Memory B cell (primary cell): ENCODE measurements around the gene ITPKB.
"Not testable (repeated sequence)": the region's sequence is repeated elsewhere in the genome, so short reads cannot be mapped to it uniquely, and the experiment has no call there.

Experiments used
- ATAC-seq: fragments of 150-1000 bp; cut with Tn5 transposase; 2 replicates; pipeline ENCODE4 v1.10.0; 2021; ENCODE audit warnings: low read depth, mild to moderate bottlenecking, moderate library complexity
- DNase-seq, 2 donors: peaks; one replicate each; pipeline ENCODE4 v3.0.0; 2022; ENCODE audit warnings: low spot score in 2 of 2
- H3K27ac Mint-ChIP-seq: one replicate; pipeline ENCODE4 v1.8.0; 2022; ENCODE audit warnings: mild to moderate bottlenecking, moderate library complexity, mixed read lengths
- H3K27me3 Mint-ChIP-seq: one replicate; pipeline ENCODE4 v1.8.0; 2022; ENCODE audit warnings: mixed read lengths
- H3K36me3 Mint-ChIP-seq: one replicate; pipeline ENCODE4 v1.8.0; 2022; ENCODE audit warnings: mild to moderate bottlenecking, mixed read lengths
- H3K4me1 Mint-ChIP-seq: one replicate; pipeline ENCODE4 v1.8.0; 2022; ENCODE audit warnings: mixed read lengths
- H3K4me3 Mint-ChIP-seq: one replicate; pipeline ENCODE4 v1.8.0; 2022; ENCODE audit warnings: mild to moderate bottlenecking, moderate library complexity, mixed read lengths
- H3K9me3 Mint-ChIP-seq: one replicate; pipeline ENCODE4 v1.8.0; 2022; ENCODE audit warnings: mixed read lengths

The ITPKB gene

GRCh38 chr1:226606311-226607267 lies 132.5 kb downstream of the ITPKB start:
- H3K4me1 Mint-ChIP-seq = peaks cover 3% of the 10 kb centered on the region
- H3K9me3 Mint-ChIP-seq = no peaks in the 10 kb centered on the region
- no peak overlapping the region for H3K4me3 Mint-ChIP-seq
- ATAC-seq = no peak
- no peak for DNase-seq
- H3K27me3 Mint-ChIP-seq = peaks cover 6% of the 10 kb centered on the region
- no peak overlapping the region for H3K27ac Mint-ChIP-seq
- H3K36me3 Mint-ChIP-seq = no peaks in the 10 kb centered on the region

GRCh38 chr1:226605318-226605950 lies 133.6 kb downstream of the ITPKB start:
- peaks cover 6% of the 10 kb centered on the region for H3K27me3 Mint-ChIP-seq
- H3K4me1 Mint-ChIP-seq = peaks cover 3% of the 10 kb centered on the region
- DNase-seq (no peak), ATAC-seq (no peak)
- H3K27ac Mint-ChIP-seq = no peak overlapping the region
- no peaks in the 10 kb centered on the region for H3K36me3 Mint-ChIP-seq
- no peaks in the 10 kb centered on the region for H3K9me3 Mint-ChIP-seq
- no peak overlapping the region for H3K4me3 Mint-ChIP-seq

GRCh38 chr1:226604560-226605317 lies 134.3 kb downstream of the ITPKB start:
- DNase-seq (no peak), ATAC-seq (no peak)
- H3K36me3 Mint-ChIP-seq = no peaks in the 10 kb centered on the region
- no peaks in the 10 kb centered on the region for H3K9me3 Mint-ChIP-seq
- peaks cover 6% of the 10 kb centered on the region for H3K27me3 Mint-ChIP-seq
- peaks cover 3% of the 10 kb centered on the region for H3K4me1 Mint-ChIP-seq
- no peak overlapping the region for H3K27ac Mint-ChIP-seq
- H3K4me3 Mint-ChIP-seq = no peak overlapping the region

- Mint-ChIP-seq H3K9me3 (no peaks in the 10 kb centered on the region), H3K36me3 (no peaks in the 10 kb centered on the region), H3K27ac (no peak overlapping the region), H3K27me3 (peaks cover under 1% of the 10 kb centered on the region), H3K4me1 (peaks cover 3% of the 10 kb centered on the region), H3K4me3 (no peak overlapping the region)
- ATAC-seq (no peak), DNase-seq (no peak)
Observed at GRCh38 chr1:226603858-226604559, 135.1 kb downstream of the ITPKB start.

GRCh38 chr1:226603022-226603857 lies 135.8 kb downstream of the ITPKB start:
- H3K27ac Mint-ChIP-seq = no peak overlapping the region
- no peak overlapping the region for H3K4me3 Mint-ChIP-seq
- H3K36me3 Mint-ChIP-seq = no peaks in the 10 kb centered on the region
- no peaks in the 10 kb centered on the region for H3K27me3 Mint-ChIP-seq
- no peak for ATAC-seq
- H3K9me3 Mint-ChIP-seq = no peaks in the 10 kb centered on the region
- peaks cover 3% of the 10 kb centered on the region for H3K4me1 Mint-ChIP-seq
- no peak for DNase-seq

GRCh38 chr1:226602186-226603021 lies 136.7 kb downstream of the ITPKB start:
- ATAC-seq (no peak), DNase-seq (no peak)
- H3K36me3 Mint-ChIP-seq = no peaks in the 10 kb centered on the region
- H3K4me1 Mint-ChIP-seq = peaks cover 6% of the 10 kb centered on the region
- H3K4me3 Mint-ChIP-seq = no peak overlapping the region
- H3K27ac Mint-ChIP-seq = no peak overlapping the region
- peaks cover 2% of the 10 kb centered on the region for H3K27me3 Mint-ChIP-seq
- no peaks in the 10 kb centered on the region for H3K9me3 Mint-ChIP-seq

GRCh38 chr1:226601456-226601855 lies 137.6 kb downstream of the ITPKB start:
- H3K4me1 Mint-ChIP-seq = peaks cover 8% of the 10 kb centered on the region
- H3K9me3 Mint-ChIP-seq = no peaks in the 10 kb centered on the region
- DNase-seq (no peak), ATAC-seq (no peak)
- peaks cover 2% of the 10 kb centered on the region for H3K27me3 Mint-ChIP-seq
- no peak overlapping the region for H3K4me3 Mint-ChIP-seq
- H3K27ac Mint-ChIP-seq = no peak overlapping the region
- H3K36me3 Mint-ChIP-seq = no peaks in the 10 kb centered on the region

- DNase-seq = no peak
- H3K4me1 Mint-ChIP-seq = peaks cover 8% of the 10 kb centered on the region
- H3K4me3 Mint-ChIP-seq = no peak overlapping the region
- ATAC-seq = no peak
- H3K36me3 Mint-ChIP-seq = no peaks in the 10 kb centered on the region
- H3K9me3 Mint-ChIP-seq = peaks cover 2% of the 10 kb centered on the region
- H3K27me3 Mint-ChIP-seq = peaks cover 5% of the 10 kb centered on the region
- no peak overlapping the region for H3K27ac Mint-ChIP-seq
Observed at GRCh38 chr1:226600254-226600653, 138.8 kb downstream of the ITPKB start.

GRCh38 chr1:226599636-226600238 lies 139.3 kb downstream of the ITPKB start:
- H3K27ac Mint-ChIP-seq = no peak overlapping the region
- H3K4me1 Mint-ChIP-seq = peaks cover 8% of the 10 kb centered on the region
- H3K27me3 Mint-ChIP-seq = peaks cover 5% of the 10 kb centered on the region
- ATAC-seq (no peak), DNase-seq (no peak)
- no peak overlapping the region for H3K4me3 Mint-ChIP-seq
- peaks cover 2% of the 10 kb centered on the region for H3K9me3 Mint-ChIP-seq
- no peaks in the 10 kb centered on the region for H3K36me3 Mint-ChIP-seq

GRCh38 chr1:226598955-226599354 lies 140.1 kb downstream of the ITPKB start:
- H3K27me3 Mint-ChIP-seq, H3K27ac Mint-ChIP-seq, ATAC-seq, H3K36me3 Mint-ChIP-seq, H3K9me3 Mint-ChIP-seq, H3K4me3 Mint-ChIP-seq, H3K4me1 Mint-ChIP-seq, DNase-seq: not testable (repeated sequence)

- no peak for ATAC-seq
- Mint-ChIP-seq H3K27me3 (peaks cover 5% of the 10 kb centered on the region), H3K9me3 (peaks cover 2% of the 10 kb centered on the region), H3K36me3 (no peaks in the 10 kb centered on the region), H3K4me3 (no peak overlapping the region), H3K27ac (no peak overlapping the region), H3K4me1 (peaks cover 5% of the 10 kb centered on the region)
- no peak for DNase-seq
Observed at GRCh38 chr1:226598455-226598849, 140.6 kb downstream of the ITPKB start.
